Colon (tissue), 2 donors: Measurements from ENCODE around the gene SLC7A1.
"Not testable (repeated sequence)": the region's sequence is repeated elsewhere in the genome, so short reads cannot be mapped to it uniquely, and the experiment has no call there.

Experiments used
- FAIRE-seq: peaks from 2 replicates; lab custom pipeline; 2012; peaks lifted over from hg19 to GRCh38; lab: Jason Lieb, UNC
- donor health status: control.
- donor health status: control.

The SLC7A1 gene

DNA sequence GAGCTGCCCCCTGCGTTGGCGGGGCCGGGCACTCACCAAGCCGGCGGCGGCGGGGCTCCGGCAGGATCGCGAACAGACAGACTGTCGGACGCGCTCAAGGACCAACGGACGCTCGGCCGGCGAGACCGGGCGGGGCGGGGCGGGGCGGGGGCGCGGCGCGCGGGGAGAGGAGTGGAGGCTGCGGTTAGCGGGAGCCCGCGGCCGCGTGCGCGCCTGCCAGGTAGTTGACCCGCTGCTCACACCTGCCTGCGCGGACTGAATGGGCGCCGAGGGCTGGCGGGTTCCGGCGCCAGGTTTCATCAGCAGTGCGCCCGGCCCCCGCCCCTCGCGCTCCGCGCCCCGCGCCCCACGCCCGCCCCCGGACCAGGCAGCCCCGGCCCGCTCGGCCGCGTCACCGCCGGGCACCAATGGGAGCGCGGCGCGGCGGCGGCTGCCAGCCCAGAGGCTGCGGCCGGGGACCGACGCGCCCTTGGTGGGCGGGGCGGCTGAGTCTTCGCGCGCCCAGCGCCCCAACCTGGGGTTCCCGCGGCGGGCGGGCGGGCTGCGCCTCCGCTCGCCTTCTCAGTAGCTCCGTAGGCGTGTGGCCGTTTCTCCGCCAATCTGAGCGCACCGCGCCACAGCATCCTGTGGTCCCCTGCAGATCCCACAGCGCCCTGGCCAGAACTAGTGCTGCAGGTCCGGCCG lies at the start of gene SLC7A1:
Gene SLC7A1 (minus strand): TSS at position 309 of the 684 bp plus-strand sequence. CDS start 59,500 bp downstream, outside the sequence.
- no peak for FAIRE-seq

- FAIRE-seq: no peak
Measured at GRCh38 chr13:29640665-29641064, 45.2 kb upstream of the SLC7A1 start.

GRCh38 chr13:29636831-29637230 lies 41.3 kb upstream of the SLC7A1 start:
- not testable (repeated sequence) for FAIRE-seq

GRCh38 chr13:29624997-29625396 lies 29.5 kb upstream of the SLC7A1 start:
- FAIRE-seq: no peak

DNA sequence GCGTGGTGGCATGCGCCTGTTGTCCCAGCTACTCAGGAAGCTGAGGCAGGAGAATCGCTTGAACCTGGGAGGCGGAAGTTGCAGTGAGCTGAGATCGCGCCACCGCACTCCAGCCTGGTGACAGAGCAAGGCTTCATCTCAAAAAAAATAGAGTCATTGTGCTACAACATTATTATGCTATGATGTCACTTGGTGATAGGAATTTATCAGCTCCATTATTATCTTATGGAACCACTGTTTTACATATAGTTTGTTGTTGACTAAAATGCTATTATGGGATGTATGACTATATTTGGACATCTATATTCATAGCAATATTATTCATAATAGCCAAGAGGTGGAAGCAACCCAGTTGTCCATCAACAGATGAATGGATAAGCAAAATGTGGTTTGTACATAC lies 26.4 kb upstream of the SLC7A1 start:
- no peak for FAIRE-seq

DNA sequence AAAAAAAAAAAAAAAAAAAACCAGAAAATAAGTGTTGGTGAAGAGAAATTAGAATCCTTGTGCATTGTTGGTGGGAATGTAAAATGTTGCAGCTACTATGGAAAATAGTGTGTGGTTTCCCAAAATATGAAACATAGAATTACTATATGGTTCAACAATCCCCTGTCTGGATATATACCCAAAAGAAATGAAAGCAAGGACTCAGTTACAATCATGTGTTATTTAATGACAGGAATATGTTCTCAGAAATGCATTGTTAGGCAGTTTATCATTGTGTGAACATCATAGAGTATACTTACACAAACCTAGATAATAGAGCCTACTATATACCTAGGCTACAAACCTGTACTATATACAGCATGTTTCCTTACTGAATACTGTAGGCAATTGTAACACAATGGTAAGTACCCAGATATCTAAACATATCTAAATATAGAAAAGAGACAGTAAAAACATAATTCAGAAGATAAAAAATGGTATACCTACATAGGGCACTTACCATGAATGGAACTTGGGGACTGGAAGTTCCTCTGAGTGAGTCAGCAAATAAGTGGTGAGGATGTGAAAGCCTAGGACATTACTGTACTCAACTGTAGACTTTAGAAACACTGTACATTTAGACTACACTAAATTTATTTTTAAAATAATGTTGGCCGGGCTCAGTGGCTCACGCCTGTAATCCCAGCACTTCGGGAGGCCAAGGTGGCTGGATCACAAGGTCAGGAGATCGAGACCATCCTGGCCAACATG lies 25.7 kb upstream of the SLC7A1 start:
- no peak for FAIRE-seq

GRCh38 chr13:29619995-29620394 lies 24.5 kb upstream of the SLC7A1 start:
- no peak for FAIRE-seq

DNA sequence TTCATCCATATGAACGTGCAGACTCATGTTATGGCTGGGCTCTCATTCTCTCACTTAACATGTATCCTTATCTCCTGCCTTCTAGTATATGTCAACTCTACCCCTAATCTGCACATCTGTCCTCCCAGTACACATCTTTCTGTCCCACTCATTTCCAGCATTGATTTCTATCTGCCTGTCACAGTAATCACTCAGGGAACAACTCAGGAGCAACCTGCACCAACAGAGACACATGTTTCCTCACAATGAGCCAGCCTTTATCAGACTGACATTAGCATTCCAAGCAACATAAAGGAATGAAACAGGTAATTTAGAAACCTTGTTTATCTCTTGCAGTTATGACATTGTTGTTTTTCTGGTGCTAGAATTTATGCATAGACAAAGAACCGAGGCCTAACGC lies 17.6 kb upstream of the SLC7A1 start:
- FAIRE-seq: no peak

DNA sequence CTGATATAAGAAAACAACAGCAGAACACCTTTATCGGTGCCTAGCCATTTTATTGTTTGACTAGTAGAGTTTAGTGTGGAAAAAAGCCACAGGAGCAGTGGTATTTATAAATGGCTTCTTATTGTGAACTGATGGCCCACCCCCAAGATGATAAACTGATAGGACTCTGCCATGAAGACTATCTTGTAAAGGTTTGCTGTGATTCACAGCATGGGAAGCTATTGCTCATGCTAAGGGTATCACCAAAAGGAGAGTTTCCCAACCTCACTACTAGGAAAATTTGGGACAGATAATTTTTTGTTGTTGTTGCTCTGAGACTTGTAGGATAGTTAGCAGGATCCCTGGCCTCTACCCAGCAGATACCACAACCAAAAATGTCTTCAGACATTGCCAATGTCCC lies 12.0 kb upstream of the SLC7A1 start:
- FAIRE-seq: no peak

GRCh38 chr13:29605860-29606526 lies 10.5 kb upstream of the SLC7A1 start:
- FAIRE-seq: no peak

DNA sequence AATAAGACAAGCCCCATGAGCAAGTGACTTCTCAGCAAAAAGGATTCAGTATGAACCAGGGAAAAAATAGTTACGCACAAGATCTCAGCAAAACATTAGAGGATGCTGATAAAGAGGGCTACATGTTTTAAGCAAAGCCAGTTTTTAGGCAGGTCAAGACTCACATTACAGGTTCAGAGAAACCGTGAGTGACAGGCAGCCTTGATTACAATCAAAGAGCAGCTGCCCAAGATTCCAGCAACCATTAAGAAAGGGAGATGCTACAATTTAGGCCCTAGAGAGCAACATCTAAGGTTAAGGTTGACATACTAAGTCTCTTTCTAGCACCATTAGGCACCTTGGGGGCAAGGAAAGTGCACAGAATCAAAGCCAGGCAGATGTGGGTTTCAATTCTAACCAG lies 2.8 kb upstream of the SLC7A1 start:
- no peak for FAIRE-seq

DNA sequence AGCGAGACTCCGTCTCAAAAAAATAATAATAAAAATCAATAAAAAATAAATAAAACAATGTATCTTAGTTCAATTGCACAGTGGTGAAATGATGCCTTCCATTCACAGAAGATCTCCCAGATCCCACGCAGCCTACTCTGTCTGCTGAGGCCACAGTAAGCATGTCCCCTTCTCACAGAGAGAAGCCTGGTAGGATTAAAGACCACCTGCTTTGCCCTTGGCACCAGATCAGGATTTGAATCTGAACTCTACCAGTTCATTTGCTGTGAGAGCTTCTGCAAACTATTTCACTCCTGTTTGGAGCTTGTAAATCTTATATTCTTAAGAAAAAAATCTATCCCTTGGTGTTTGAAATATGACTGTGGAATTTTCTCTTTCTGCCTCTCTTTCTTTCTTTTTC lies 2.2 kb upstream of the SLC7A1 start:
- FAIRE-seq: no peak

DNA sequence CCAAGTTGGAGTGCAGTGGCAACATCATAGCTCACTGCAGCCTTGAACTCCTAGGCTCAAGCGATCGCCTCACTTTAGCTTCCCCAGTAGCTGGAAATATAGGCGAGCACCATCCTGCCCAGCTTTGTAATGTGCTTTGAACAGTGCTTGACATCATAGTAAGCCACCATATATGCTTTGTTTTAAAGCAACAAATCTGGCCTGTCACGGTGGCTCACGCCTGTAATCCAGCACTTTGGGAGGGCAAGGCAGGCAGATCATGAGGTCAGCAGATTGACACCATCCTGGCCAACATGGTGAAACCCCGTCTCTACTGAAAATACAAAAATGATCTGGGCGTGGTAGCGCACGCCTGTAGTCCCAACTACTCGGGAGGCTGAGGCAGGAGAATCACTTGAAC lies 1.8 kb upstream of the SLC7A1 start:
- no peak for FAIRE-seq

GRCh38 chr13:29596064-29596418 lies 553 bp upstream of the SLC7A1 start:
- FAIRE-seq: no peak

DNA sequence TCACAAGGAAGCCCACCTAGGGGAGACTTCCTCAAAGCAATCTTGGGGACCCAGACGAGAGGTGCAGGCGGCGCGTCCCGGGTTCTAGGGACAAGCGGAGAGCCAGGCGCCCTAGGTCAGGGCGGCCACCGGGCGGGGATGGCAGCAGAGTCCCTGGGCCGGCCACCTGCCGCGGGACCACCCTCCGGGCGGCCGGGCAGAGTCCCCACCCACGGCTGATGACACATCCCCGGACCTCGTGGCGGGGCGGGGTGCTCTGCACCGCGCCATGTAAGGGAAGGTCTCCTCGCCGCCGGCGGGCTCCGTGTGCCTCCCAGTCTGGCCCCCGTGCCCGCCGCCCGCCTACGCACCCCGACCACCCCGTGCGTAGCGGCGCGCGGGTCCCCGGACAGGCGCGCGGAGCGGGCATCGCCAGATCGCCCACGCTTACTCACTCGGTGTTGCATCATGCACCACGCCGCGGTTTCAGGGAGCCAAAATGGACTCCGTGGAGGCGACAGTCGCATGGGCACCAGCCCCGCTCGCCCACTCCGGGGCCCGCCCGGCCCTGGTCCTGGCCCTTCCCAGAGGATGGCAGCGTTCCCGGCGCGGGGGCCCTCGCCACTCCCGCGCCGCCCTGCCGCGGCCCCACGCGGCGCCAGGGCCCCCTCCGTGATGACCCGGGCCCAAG lies 643 bp downstream of the SLC7A1 start:
- no peak for FAIRE-seq

GRCh38 chr13:29594303-29594709 lies 1.2 kb downstream of the SLC7A1 start:
- no peak for FAIRE-seq

DNA sequence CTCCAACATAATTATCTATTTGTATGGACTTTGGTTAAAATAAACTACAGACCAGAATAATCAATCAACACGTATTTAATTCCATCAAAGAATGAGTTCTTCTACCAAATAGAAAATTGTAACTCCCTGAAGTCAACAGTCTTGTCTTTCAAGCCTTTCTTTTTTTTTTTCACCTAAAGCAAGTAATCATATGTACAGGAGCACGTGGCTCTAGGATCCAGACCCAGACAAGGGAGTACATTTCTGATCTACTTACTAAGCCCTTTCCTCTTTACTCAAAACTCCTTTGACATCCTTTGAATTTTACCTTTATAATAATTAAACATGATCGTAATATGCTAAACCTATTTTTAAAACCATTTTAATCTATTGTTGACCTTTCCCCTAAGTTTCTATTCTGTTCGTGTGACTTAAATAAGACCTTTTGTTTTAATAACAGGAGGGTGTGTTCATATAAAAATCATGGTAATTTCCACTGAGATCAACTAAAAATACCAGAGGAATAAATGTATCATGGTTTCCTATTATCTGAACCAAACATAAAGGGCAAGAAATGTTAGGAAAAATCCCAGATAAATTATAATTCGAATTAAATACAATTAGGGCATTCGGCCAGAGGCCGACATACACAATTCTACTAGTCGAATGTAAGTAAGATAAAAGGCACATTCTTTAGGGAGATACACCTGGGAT lies 1.7 kb downstream of the SLC7A1 start:
- no peak for FAIRE-seq

DNA sequence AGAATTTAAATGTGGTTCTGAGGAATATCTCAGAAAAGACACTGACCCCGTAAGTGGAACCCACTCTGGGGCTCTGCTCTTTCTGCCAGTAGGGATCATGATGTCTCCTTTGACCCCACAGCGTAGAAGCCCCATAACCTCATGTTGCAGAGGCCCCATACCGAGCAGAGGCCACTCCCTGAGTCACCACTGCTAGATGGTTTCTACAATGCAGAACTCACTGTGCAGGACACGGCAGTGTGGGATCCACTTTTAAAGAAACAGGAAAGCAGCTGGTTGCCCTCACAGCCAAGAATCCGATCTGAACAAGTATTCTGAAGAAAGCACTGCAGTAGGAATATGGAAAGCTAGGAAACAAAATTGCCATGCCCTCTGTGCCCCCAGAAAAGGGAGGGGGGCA lies 4.2 kb downstream of the SLC7A1 start:
- no peak for FAIRE-seq

DNA sequence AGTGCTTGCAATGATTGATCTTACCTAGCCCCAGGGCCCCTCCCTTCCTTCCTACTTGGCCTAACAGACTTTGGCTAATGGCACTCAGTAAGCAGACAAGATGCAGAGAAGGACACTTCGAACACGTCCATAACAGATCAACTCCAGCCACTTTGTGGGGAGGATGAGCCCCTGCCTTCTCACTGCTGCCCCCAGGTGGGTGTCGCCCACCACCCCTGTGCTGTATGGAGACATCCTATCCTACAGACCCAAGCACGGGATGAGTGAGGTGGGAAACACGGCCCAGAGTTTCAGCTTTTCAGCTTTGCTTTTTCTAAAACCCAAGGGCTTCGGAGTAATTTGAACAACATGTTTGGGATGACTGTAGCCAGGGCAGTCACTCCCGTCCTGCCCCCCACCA lies 5.5 kb downstream of the SLC7A1 start:
- FAIRE-seq: no peak

DNA sequence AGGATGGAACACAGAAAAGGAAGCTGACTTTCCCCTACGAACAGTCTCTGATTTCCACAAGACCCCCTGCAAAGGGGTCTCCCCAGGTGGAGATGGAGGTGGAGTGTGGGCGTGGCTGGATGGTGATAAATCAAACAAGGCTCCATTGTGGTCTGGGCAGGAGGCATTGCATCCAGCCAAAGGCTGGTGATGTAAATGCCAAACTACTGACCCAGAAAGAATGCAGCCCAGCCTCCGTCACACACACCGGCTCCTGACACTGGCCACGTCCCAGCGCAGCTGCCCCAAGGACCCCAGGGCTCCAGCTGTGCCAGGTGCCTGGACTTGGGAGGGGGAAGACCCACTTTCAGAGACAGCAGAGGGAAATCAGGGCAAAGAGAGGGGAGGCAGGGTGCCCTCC lies 6.3 kb downstream of the SLC7A1 start:
- FAIRE-seq: no peak

- FAIRE-seq: no peak
Measured at GRCh38 chr13:29587645-29588044, 7.8 kb downstream of the SLC7A1 start.

DNA sequence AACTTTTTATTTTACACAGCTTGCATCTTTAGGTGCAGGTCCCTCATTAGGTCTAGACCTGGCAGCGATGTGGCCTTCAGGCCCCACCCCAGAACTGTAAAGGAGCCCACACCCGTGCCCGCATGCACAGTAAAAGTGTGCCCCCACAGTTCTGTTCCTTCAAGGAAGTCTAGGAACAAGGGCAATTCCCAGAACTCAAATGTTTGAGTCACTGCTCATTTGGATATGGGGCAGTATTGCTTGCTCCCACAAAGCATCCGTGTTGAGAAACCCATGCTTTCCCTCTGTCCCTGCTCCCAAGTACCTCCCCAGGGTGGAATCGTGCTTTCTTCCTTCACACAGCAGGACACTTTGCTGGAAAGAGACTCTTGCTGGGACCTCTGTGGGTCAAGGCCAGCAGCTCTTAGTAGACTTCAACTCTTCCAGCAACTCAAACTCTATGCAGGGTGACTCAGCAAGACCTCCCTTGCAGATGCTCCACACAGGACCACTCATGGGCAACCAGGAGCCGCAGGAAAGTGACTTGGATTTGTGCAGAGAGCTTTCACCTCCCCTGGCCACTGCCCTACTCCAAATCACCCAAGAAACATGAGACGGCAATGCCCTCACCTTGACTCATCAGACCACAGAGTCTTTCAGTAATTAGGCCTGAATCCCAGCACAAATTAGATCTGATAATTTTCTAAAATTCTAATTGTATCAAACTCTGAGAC lies 12.3 kb downstream of the SLC7A1 start:
- no peak for FAIRE-seq
